ENCODE results near the gene CANX.
"Not testable (repeated sequence)": the region's sequence is repeated elsewhere in the genome, so short reads cannot be mapped to it uniquely, and the experiment has no call there.

CANX gene

GRCh38 chr5:179661647-179662046, 37.1 kb upstream of the CANX start:
- not testable (repeated sequence) for H3K36me3 ChIP-seq (ENCODE audit: control insufficient read depth, low read length)

GRCh38 chr5:179668391-179668790, 30.4 kb upstream of the CANX start:
- TF ChIP-seq EZH2phosphoT487 (IDR thresholded peaks at IDR 0.05; ENCODE audit: borderline replicate concordance, low read length) (no peak), CTCF (IDR thresholded peaks at IDR 0.05; ENCODE audit: low read depth, low read length, poor library complexity, severe bottlenecking) (peak; percentile 100)
- Histone ChIP-seq H3K4me2 (ENCODE audit: low read length) (no peak overlapping the region), H3F3A (ENCODE audit: control insufficient read depth, insufficient read depth) (peaks cover 3% of the 10 kb centered on the region; the same call in 1 of the 2 replicates), H4K20me1 (ENCODE audit: control insufficient read depth, insufficient read depth, low read depth, low read length) (no peaks in the 10 kb centered on the region), H3K4me1 (ENCODE audit: control insufficient read depth, low read length) (no peaks in the 10 kb centered on the region), H3K36me3 (ENCODE audit: control insufficient read depth, low read length) (no peaks in the 10 kb centered on the region), H3K9me2 (replicated peaks; ENCODE audit: control insufficient read depth, low read length) (no peaks in the 10 kb centered on the region), H3K4me3 (ENCODE audit: low read length) (no peak overlapping the region), H3K79me2 (ENCODE audit: control insufficient read depth, low read length) (no peaks in the 10 kb centered on the region), H3K27me3 (ENCODE audit: control insufficient read depth, low read length) (no peaks in the 10 kb centered on the region), H3K27ac (ENCODE audit: low read depth, low read length) (no peak overlapping the region), H3K9me3 (ENCODE audit: control insufficient read depth, insufficient read depth, low read length) (no peaks in the 10 kb centered on the region)

More at GRCh38 chr5:179661647-179662046, 37.1 kb upstream of the CANX start:
- not testable (repeated sequence) for H3F3A ChIP-seq (ENCODE audit: control insufficient read depth, insufficient read depth); H3K27me3 ChIP-seq (ENCODE audit: control insufficient read depth, low read length); H3K9me3 ChIP-seq (ENCODE audit: control insufficient read depth, insufficient read depth, low read length); H3K4me3 ChIP-seq (ENCODE audit: low read length); H3K9me2 ChIP-seq (replicated peaks; ENCODE audit: control insufficient read depth, low read length); H3K79me2 ChIP-seq (ENCODE audit: control insufficient read depth, low read length); H3K27ac ChIP-seq (ENCODE audit: low read depth, low read length); H4K20me1 ChIP-seq (ENCODE audit: control insufficient read depth, insufficient read depth, low read depth, low read length); H3K4me1 ChIP-seq (ENCODE audit: control insufficient read depth, low read length); H3K4me2 ChIP-seq (ENCODE audit: low read length)

- peaks cover 8% of the 10 kb centered on the region; the same call in 1 of the 2 replicates for H3F3A ChIP-seq (ENCODE audit: control insufficient read depth, insufficient read depth)
- H3K27me3 ChIP-seq (ENCODE audit: control insufficient read depth, low read length): no peaks in the 10 kb centered on the region
- H3K9me2 ChIP-seq (replicated peaks; ENCODE audit: control insufficient read depth, low read length): no peaks in the 10 kb centered on the region
- peaks cover 27% of the 10 kb centered on the region for H3K4me1 ChIP-seq (ENCODE audit: control insufficient read depth, low read length)
- no peaks in the 10 kb centered on the region for H4K20me1 ChIP-seq (ENCODE audit: control insufficient read depth, insufficient read depth, low read depth, low read length)
- peak overlapping the region; percentile 85 for H3K4me2 ChIP-seq (ENCODE audit: low read length)
- H3K79me2 ChIP-seq (ENCODE audit: control insufficient read depth, low read length): peaks cover 30% of the 10 kb centered on the region
- no peaks in the 10 kb centered on the region for H3K9me3 ChIP-seq (ENCODE audit: control insufficient read depth, insufficient read depth, low read length)
- H3K27ac ChIP-seq (ENCODE audit: low read depth, low read length): peak overlapping the region; percentile 54
- TF ChIP-seq CTCF (IDR thresholded peaks at IDR 0.05; ENCODE audit: low read depth, low read length, poor library complexity, severe bottlenecking) (no peak), EZH2phosphoT487 (IDR thresholded peaks at IDR 0.05; ENCODE audit: borderline replicate concordance, low read length) (no peak)
- peak overlapping the region; percentile 87 for H3K4me3 ChIP-seq (ENCODE audit: low read length)
- peaks cover 8% of the 10 kb centered on the region; the same call in 1 of the 2 replicates for H3K36me3 ChIP-seq (ENCODE audit: control insufficient read depth, low read length)
Observed at GRCh38 chr5:179678223-179679013, 20.3 kb upstream of the CANX start.

- Histone ChIP-seq H3F3A (ENCODE audit: control insufficient read depth, insufficient read depth) (peaks cover 12% of the 10 kb centered on the region; the same call in 1 of the 2 replicates), H4K20me1 (ENCODE audit: control insufficient read depth, insufficient read depth, low read depth, low read length) (no peaks in the 10 kb centered on the region)
Observed at GRCh38 chr5:179679014-179679674, 19.6 kb upstream of the CANX start.

More at GRCh38 chr5:179679014-179679674, 19.6 kb upstream of the CANX start:
- Histone ChIP-seq H3K27me3 (ENCODE audit: control insufficient read depth, low read length) (no peaks in the 10 kb centered on the region), H3K4me3 (ENCODE audit: low read length) (peak overlapping the region; percentile 87), H3K9me2 (replicated peaks; ENCODE audit: control insufficient read depth, low read length) (no peaks in the 10 kb centered on the region), H3K36me3 (ENCODE audit: control insufficient read depth, low read length) (peaks cover 8% of the 10 kb centered on the region; the same call in 1 of the 2 replicates), H3K4me1 (ENCODE audit: control insufficient read depth, low read length) (peaks cover 27% of the 10 kb centered on the region), H3K4me2 (ENCODE audit: low read length) (peak overlapping the region; percentile 85), H3K27ac (ENCODE audit: low read depth, low read length) (no peak overlapping the region), H3K9me3 (ENCODE audit: control insufficient read depth, insufficient read depth, low read length) (no peaks in the 10 kb centered on the region), H3K79me2 (ENCODE audit: control insufficient read depth, low read length) (peaks cover 30% of the 10 kb centered on the region)
- no peak for TF ChIP-seq CTCF (IDR thresholded peaks at IDR 0.05; ENCODE audit: low read depth, low read length, poor library complexity, severe bottlenecking)
- no peak for TF ChIP-seq EZH2phosphoT487 (IDR thresholded peaks at IDR 0.05; ENCODE audit: borderline replicate concordance, low read length)
